HG02678 (cell line): ENCODE results near the gene RNASET2.
"Not testable (repeated sequence)": the region's sequence is repeated elsewhere in the genome, so short reads cannot be mapped to it uniquely, and the experiment has no call there.

Experiments
- ATAC-seq: cut with Tn5 transposase; IDR thresholded peaks from one replicate; pipeline ENCODE4 v1.9.1; 2021; ENCODE audit warnings: mild to moderate bottlenecking, moderate library complexity; ENCODE audit not compliant: unreplicated experiment

RNASET2 gene

GRCh38 chr6:166905505-166906134, 50.7 kb downstream of the RNASET2 start:
- ATAC-seq = no peak

GRCh38 chr6:166905013-166905412, 51.3 kb downstream of the RNASET2 start:
- ATAC-seq = no peak

- no peak for ATAC-seq
These were observed 52.1 kb downstream of the RNASET2 start for GRCh38 chr6:166904101-166904746.

- no peak for ATAC-seq
These were observed 52.9 kb downstream of the RNASET2 start for GRCh38 chr6:166903500-166903899.

- no peak for ATAC-seq
These were observed 53.3 kb downstream of the RNASET2 start for GRCh38 chr6:166903027-166903426.

GRCh38 chr6:166902211-166902755, 54.1 kb downstream of the RNASET2 start:
- no peak for ATAC-seq

GRCh38 chr6:166901626-166902025, 54.7 kb downstream of the RNASET2 start:
- no peak for ATAC-seq

GRCh38 chr6:166900956-166901607, 55.3 kb downstream of the RNASET2 start:
- ATAC-seq = no peak

- ATAC-seq = no peak
These were observed 56.1 kb downstream of the RNASET2 start for GRCh38 chr6:166900130-166900708.

GRCh38 chr6:166898910-166899309, 57.4 kb downstream of the RNASET2 start:
- ATAC-seq = no peak

- ATAC-seq = not testable (repeated sequence)
These were observed 61.7 kb downstream of the RNASET2 start for GRCh38 chr6:166894614-166895013.

- ATAC-seq = not testable (repeated sequence)
These were observed 63.9 kb downstream of the RNASET2 start for GRCh38 chr6:166892472-166892871.

- ATAC-seq = not testable (repeated sequence)
These were observed 69.6 kb downstream of the RNASET2 start for GRCh38 chr6:166886773-166887172.

- ATAC-seq = not testable (repeated sequence)
These were observed 71.4 kb downstream of the RNASET2 start for GRCh38 chr6:166884958-166885357.

GRCh38 chr6:166879594-166879993, 76.8 kb downstream of the RNASET2 start:
- no peak for ATAC-seq
